HEK293T (cell line): ENCODE data around the gene SPDYC.

Source experiments
- CTCF ChIA-PET: fragments of 350-600 bp; formaldehyde crosslinking; extraction: SDS; loops from one replicate; lab custom pipeline; 2021; ENCODE audit warnings: antibody characterized with exemption, inconsistent platforms; lab: Yijun Ruan, JAX
- POLR2A ChIA-PET: fragments of 350-600 bp; formaldehyde crosslinking; extraction: SDS; loops from one replicate; lab custom pipeline; 2020; ENCODE audit warnings: antibody characterized with exemption, inconsistent platforms; lab: Yijun Ruan, JAX
- DNase-seq: peaks from one replicate; pipeline ENCODE4 v3.0.0; 2012; ENCODE audit warnings: mixed read lengths; ENCODE audit errors: extremely low spot score
- ARNT ChIP-seq: fragments of 450-650 bp; IDR thresholded peaks from 2 replicates; pipeline ENCODE4 v1.6.1; 2017; ENCODE audit warnings: mild to moderate bottlenecking
- BHLHE40 ChIP-seq: fragments of 450-650 bp; IDR thresholded peaks from 2 replicates; pipeline ENCODE4 v1.6.1; 2016; ENCODE audit warnings: mild to moderate bottlenecking, moderate library complexity, borderline replicate concordance
- CTBP1 ChIP-seq: fragments of 450-650 bp; IDR thresholded peaks from 2 replicates; pipeline ENCODE4 v1.6.1; 2016; ENCODE audit warnings: borderline replicate concordance
- ELF4 ChIP-seq: fragments of 450-650 bp; IDR thresholded peaks from 2 replicates; pipeline ENCODE4 v1.6.1; 2017; ENCODE audit warnings: antibody characterized with exemption
- FOXA1 ChIP-seq: fragments of 450-650 bp; IDR thresholded peaks from 2 replicates; pipeline ENCODE4 v1.6.1; 2016; ENCODE audit warnings: mild to moderate bottlenecking
- FOXK2 ChIP-seq: fragments of 450-650 bp; IDR thresholded peaks from 2 replicates; pipeline ENCODE4 v1.6.1; 2016; ENCODE audit warnings: mild to moderate bottlenecking
- FOXM1 ChIP-seq: fragments of 450-650 bp; IDR thresholded peaks from 2 replicates; pipeline ENCODE4 v1.6.1; 2017; ENCODE audit warnings: mild to moderate bottlenecking, borderline replicate concordance
- HDGF ChIP-seq: fragments of 450-650 bp; IDR thresholded peaks from 2 replicates; pipeline ENCODE4 v1.6.1; 2017; ENCODE audit warnings: antibody characterized with exemption, borderline replicate concordance
- L3MBTL2 ChIP-seq: fragments of 450-650 bp; conservative IDR thresholded peaks from 2 replicates; pipeline ENCODE4 v1.6.1; 2016; ENCODE audit warnings: mild to moderate bottlenecking
- LEF1 ChIP-seq: fragments of 450-650 bp; IDR thresholded peaks from 2 replicates; pipeline ENCODE4 v1.6.1; 2017; ENCODE audit warnings: mild to moderate bottlenecking, borderline replicate concordance
- NFRKB ChIP-seq: fragments of 450-650 bp; IDR thresholded peaks from 2 replicates; pipeline ENCODE4 v1.6.1; 2016; ENCODE audit warnings: mild to moderate bottlenecking, moderate library complexity
- SP1 ChIP-seq: fragments of 450-650 bp; IDR thresholded peaks from 2 replicates; pipeline ENCODE4 v1.6.1; 2017
- SUZ12 ChIP-seq: fragments of 450-650 bp; IDR thresholded peaks from 2 replicates; pipeline ENCODE4 v1.6.1; 2016; ENCODE audit warnings: mild to moderate bottlenecking
- TARDBP ChIP-seq: fragments of 450-650 bp; IDR thresholded peaks from 2 replicates; pipeline ENCODE4 v1.6.1; 2016
- ZNF384 ChIP-seq: fragments of 450-650 bp; IDR thresholded peaks from 2 replicates; pipeline ENCODE4 v1.6.1; 2016
- TF ChIP-seq, protein P1 (sequence below): fragments of 450-650 bp; IDR thresholded peaks from 2 replicates; pipeline ENCODE4 v1.6.1; 2016

Gene SPDYC

DNA sequence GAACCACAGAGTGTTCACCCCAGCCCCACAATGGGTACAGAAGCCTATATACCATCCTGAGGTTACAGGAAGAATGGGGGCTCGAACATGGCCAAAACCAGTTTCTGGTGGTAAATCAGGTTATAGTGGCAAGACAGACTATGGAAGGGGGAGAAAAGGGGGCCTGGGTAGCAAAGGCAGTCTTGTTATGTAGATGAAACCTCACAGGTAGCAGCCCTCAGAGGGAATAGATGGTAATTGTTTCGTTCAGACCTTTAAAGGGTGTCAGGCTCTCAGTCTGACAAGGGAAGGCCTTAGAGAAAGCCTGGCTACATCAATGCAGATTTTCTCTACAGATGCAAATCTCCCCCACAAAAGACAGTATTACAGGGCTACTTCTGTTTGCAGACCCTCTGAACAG is 15.1 kb downstream of the SPDYC start:
- ChIA-PET POLR2A (interaction anchor here (1.3 to 1.9 kb wide), 3 partner anchors 12 to 77 kb away, joined by 4 to 11 read pairs (median 7); partner anchors contain the start of genes POLA2 and SYVN1), CTCF (interaction anchor here (0.6 kb wide), 1 partner anchor 301 kb away, joined by 3 read pairs; no protein-coding TSS in a partner anchor)
- DNase-seq, result no peak
- TF ChIP-seq ZNF384 (no peak), SP1 (no peak), HDGF (no peak), ARNT (no peak), FOXK2 (no peak), CTBP1 (no peak), LEF1 (no peak), ELF4 (no peak), TARDBP (no peak), BHLHE40 (no peak), FOXM1 (no peak), FOXA1 (no peak)
- TF ChIP-seq, protein P1, sequence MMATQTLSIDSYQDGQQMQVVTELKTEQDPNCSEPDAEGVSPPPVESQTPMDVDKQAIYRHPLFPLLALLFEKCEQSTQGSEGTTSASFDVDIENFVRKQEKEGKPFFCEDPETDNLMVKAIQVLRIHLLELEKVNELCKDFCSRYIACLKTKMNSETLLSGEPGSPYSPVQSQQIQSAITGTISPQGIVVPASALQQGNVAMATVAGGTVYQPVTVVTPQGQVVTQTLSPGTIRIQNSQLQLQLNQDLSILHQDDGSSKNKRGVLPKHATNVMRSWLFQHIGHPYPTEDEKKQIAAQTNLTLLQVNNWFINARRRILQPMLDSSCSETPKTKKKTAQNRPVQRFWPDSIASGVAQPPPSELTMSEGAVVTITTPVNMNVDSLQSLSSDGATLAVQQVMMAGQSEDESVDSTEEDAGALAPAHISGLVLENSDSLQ, result no peak

DNA sequence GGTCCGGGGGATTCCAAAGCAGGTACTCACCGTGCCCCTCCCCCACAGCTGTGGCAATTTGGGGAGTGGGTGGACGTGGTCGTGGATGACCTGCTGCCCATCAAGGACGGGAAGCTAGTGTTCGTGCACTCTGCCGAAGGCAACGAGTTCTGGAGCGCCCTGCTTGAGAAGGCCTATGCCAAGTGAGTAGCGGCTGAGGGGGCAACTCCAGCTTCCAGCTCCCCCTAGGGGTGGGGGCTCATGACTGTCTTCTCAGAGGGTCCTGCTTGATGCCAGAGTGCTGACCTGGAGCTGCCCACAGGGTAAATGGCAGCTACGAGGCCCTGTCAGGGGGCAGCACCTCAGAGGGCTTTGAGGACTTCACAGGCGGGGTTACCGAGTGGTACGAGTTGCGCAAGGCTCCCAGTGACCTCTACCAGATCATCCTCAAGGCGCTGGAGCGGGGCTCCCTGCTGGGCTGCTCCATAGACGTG is 15.9 kb downstream of the SPDYC start:
- no peak for DNase-seq
- no peak for TF ChIP-seq CTBP1
- TF ChIP-seq NFRKB, result no peak
- TF ChIP-seq FOXK2, result no peak
- no peak for TF ChIP-seq TARDBP
- ChIA-PET CTCF (no interaction called here), POLR2A (interaction anchor here (1.3 to 1.9 kb wide), 3 partner anchors 11 to 76 kb away, joined by 4 to 11 read pairs (median 7); partner anchors contain the start of genes POLA2 and SYVN1)

- ChIA-PET POLR2A (interaction anchor here (1.8 to 1.9 kb wide), 2 partner anchors 52 to 75 kb away, joined by 7 to 11 read pairs; partner anchors contain the start of genes POLA2 and SYVN1), CTCF (no interaction called here)
- no peak for TF ChIP-seq BHLHE40
- TF ChIP-seq ZNF384, result no peak
- no peak for TF ChIP-seq ARNT
- no peak for TF ChIP-seq TARDBP
- TF ChIP-seq ELF4, result no peak
- TF ChIP-seq FOXA1, result no peak
- TF ChIP-seq SP1, result no peak
- no peak for TF ChIP-seq FOXK2
- TF ChIP-seq LEF1, result no peak
- no peak for TF ChIP-seq CTBP1
- TF ChIP-seq HDGF, result no peak
- no peak for TF ChIP-seq SUZ12
- no peak for TF ChIP-seq NFRKB
- TF ChIP-seq L3MBTL2, result no peak
- TF ChIP-seq, protein P1, result no peak
- TF ChIP-seq FOXM1, result no peak
- no peak for DNase-seq
These were observed 16.7 kb downstream of the SPDYC start for GRCh38 chr11:65186701-65187100.

DNA sequence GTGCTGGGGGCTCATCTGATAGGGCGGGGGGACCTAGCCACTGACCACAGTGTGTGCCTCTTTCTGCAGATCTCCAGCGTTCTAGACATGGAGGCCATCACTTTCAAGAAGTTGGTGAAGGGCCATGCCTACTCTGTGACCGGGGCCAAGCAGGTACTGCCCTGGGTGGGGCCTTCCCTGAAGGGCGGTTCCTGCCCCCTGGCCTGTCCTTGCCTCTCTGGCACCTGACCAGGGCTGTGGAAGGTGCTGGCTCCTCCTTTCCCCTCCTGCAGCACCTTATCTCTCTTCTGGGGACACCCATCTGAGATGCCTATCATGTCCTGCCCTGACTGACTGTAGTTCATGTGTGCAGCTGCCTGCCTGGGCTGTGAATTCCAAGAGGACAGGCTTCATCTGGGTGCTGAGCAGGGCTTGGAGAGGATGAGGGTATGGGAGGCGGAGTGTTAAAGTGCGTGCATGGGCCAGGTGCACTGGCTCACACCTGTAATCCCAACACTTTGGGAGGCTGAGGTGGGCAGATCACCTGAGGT is 17.2 kb downstream of the SPDYC start:
- TF ChIP-seq, protein P1, result no peak
- TF ChIP-seq ZNF384 (no peak), BHLHE40 (no peak), FOXK2 (no peak)
- POLR2A ChIA-PET, result interaction anchor here (1.8 kb wide), 1 partner anchor 52 kb away, joined by 11 read pairs; the partner anchor contains the start of gene SYVN1
- CTCF ChIA-PET, result no interaction called here
- no peak for DNase-seq

DNA sequence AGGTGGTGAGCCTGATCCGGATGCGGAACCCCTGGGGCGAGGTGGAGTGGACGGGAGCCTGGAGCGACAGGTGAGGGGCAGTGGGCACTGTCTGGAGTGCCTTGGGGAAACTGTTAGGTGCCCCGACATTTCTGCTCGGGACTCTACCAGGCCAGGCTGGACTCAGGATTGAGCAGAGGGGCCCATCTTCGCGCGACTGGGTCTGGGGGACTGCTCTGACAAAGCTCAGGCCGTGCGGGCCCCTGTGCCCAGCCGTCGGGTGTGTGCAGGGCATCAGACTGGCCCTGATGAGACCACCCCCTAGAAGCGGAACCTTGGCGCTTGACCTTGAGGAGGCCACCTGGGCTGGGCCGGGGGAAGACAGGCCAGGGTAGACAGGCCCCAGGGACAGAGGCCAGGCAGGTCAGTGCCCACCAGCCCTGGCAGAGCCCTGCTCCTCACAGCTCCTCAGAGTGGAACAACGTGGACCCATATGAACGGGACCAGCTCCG is 18.0 kb downstream of the SPDYC start:
- ChIA-PET CTCF (no interaction called here), POLR2A (interaction anchor here (1.5 kb wide), 1 partner anchor 53 kb away, joined by 3 read pairs; no protein-coding TSS in a partner anchor)
- TF ChIP-seq NFRKB, result no peak
- no peak for TF ChIP-seq LEF1
- no peak for TF ChIP-seq ZNF384
- no peak for TF ChIP-seq FOXM1
- TF ChIP-seq, protein P1, result no peak
- TF ChIP-seq L3MBTL2, result no peak
- TF ChIP-seq ARNT, result no peak
- no peak for DNase-seq

DNA sequence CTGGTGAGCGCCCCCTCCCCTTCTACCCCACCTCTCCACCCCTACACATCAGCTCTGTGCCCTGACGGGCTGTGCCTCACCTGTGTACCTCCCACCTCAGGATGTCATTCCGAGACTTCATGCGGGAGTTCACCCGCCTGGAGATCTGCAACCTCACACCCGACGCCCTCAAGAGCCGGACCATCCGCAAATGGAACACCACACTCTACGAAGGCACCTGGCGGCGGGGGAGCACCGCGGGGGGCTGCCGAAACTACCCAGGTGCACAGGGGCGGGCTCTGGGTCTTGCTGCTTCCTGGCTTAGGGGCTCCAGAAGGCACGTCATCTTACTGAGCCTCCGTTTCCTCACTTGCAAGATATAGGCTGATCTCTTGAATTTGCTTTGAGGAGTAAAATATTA is 18.5 kb downstream of the SPDYC start:
- no peak for DNase-seq
- TF ChIP-seq ARNT, result no peak
- TF ChIP-seq ELF4, result no peak
- ChIA-PET POLR2A (interaction anchor here (1.5 kb wide), 1 partner anchor 53 kb away, joined by 3 read pairs; no protein-coding TSS in a partner anchor), CTCF (no interaction called here)
